Endothelial cell of umbilical vein (primary cell): ENCODE measurements around the gene GSC2. TPM values are rescaled to one million over a fixed set of nuclear protein-coding genes. Genes with fewer than 3 reads are reported as not detected.

Experiments used
- BruUV-seq: library from RNA; stranded (reverse); fragments of 400-500 nt; replicated peaks from 2 replicates; lab custom pipeline; 2021; lab: Mats Ljungman, UMichigan
- CTCF ChIA-PET: fragments of 300-600, 350-600 bp; sonication (Branson Sonifier 250); formaldehyde crosslinking; loops from one replicate; lab custom pipeline; 2021; ENCODE audit warnings: antibody characterized with exemption, inconsistent platforms; lab: Charles Lee
- POLR2A ChIA-PET: fragments of 300-600, 350-600 bp; sonication (Branson Sonifier 250); formaldehyde crosslinking; loops from one replicate; lab custom pipeline; 2021; ENCODE audit warnings: antibody characterized with exemption, inconsistent platforms; lab: Charles Lee
- DNase-seq: peaks from one replicate; pipeline ENCODE4 v3.0.0-alpha.2; 2011; ENCODE audit warnings: low read depth, low spot score
- FAIRE-seq: peaks from 2 replicates; lab custom pipeline; 2011; peaks lifted over from hg19 to GRCh38; lab: Jason Lieb, UNC
- H2AFZ ChIP-seq: 2 replicates; pipeline ENCODE4 v1.6.0; 2012; ENCODE audit warnings: low read depth, low read length, control low read depth, inconsistent platforms
- H3K27ac ChIP-seq: 2 replicates; pipeline ENCODE4 v1.5.1; 2011; ENCODE audit warnings: low read depth, mild to moderate bottlenecking, control low read depth, low read length, moderate library complexity; ENCODE audit not compliant: insufficient read depth
- H3K27me3 ChIP-seq, 2 experiments: 2 replicates each; pipeline versions ENCODE4 v1.6.0 to v1.6.1; 2011; ENCODE audit warnings: low read length in 2 of 2, mixed read lengths in 1 of 2; ENCODE audit not compliant: control insufficient read depth in 2 of 2, insufficient read depth in 2 of 2
- H3K36me3 ChIP-seq, 2 experiments: 2 replicates in 1 of 2; 3 replicates in 1 of 2; pipeline ENCODE4 v1.5.1; 2011; ENCODE audit warnings: low read length in 2 of 2, mild to moderate bottlenecking in 1 of 2, moderate library complexity in 1 of 2; ENCODE audit not compliant: control insufficient read depth in 2 of 2, insufficient read depth in 2 of 2; ENCODE audit errors: extremely low read depth in 1 of 2
- H3K4me1 ChIP-seq: 3 replicates; pipeline ENCODE4 v1.5.1; 2011; ENCODE audit warnings: mild to moderate bottlenecking, low read length; ENCODE audit not compliant: control insufficient read depth, insufficient read depth; ENCODE audit errors: extremely low read depth
- H3K4me2 ChIP-seq: 2 replicates; pipeline ENCODE4 v1.6.1; 2011; ENCODE audit warnings: low read length, control low read depth, mixed read lengths; ENCODE audit not compliant: insufficient read depth
- H3K4me3 ChIP-seq, 3 experiments: fragments of 200-600 bp in 1 of 3; sonication (generic), shearing (Covaris generic) in 1 of 3; replicated peaks in 1 of 3; 2 replicates each; pipeline ENCODE4 v1.5.1; 2011 to 2016; ENCODE audit warnings: control low read depth in 3 of 3, low read length in 3 of 3, mild to moderate bottlenecking in 2 of 3, inconsistent platforms in 1 of 3, low read depth in 1 of 3, moderate library complexity in 1 of 3; ENCODE audit not compliant: insufficient read depth in 1 of 3
- H3K79me2 ChIP-seq: 2 replicates; pipeline ENCODE4 v1.6.0; 2012; ENCODE audit warnings: low read length, inconsistent platforms; ENCODE audit not compliant: control insufficient read depth, insufficient read depth
- H3K9ac ChIP-seq: replicated peaks from 2 replicates; pipeline ENCODE3; 2011; ENCODE audit warnings: low read length, control low read depth; ENCODE audit not compliant: insufficient read depth; ENCODE audit errors: extremely low read depth
- H3K9me1 ChIP-seq: replicated peaks from 3 replicates; pipeline ENCODE4 v1.6.0; 2011; ENCODE audit warnings: mild to moderate bottlenecking, low read length; ENCODE audit not compliant: control insufficient read depth, insufficient read depth; ENCODE audit errors: extremely low read depth
- H3K9me3 ChIP-seq: replicated peaks from 2 replicates; pipeline ENCODE4 v1.5.1; 2012; ENCODE audit warnings: low read length, inconsistent platforms; ENCODE audit not compliant: control insufficient read depth, insufficient read depth
- H4K20me1 ChIP-seq: replicated peaks from 2 replicates; pipeline ENCODE3; 2011; ENCODE audit warnings: mild to moderate bottlenecking, low read length; ENCODE audit not compliant: control insufficient read depth, insufficient read depth; ENCODE audit errors: extremely low read depth
- CTCF ChIP-seq, 2 donors: IDR thresholded peaks; 1 replicate in 1 of 2; 2 replicates in 1 of 2; pipeline ENCODE4 v1.5.1; 2011; ENCODE audit warnings: low read length in 2 of 2, mild to moderate bottlenecking in 2 of 2, moderate library complexity in 2 of 2, control low read depth in 1 of 2, inconsistent platforms in 1 of 2, low read depth in 1 of 2; ENCODE audit not compliant: insufficient read depth in 1 of 2; ENCODE audit errors: extremely low read depth in 1 of 2
- EZH2 ChIP-seq: IDR thresholded peaks from 2 replicates; pipeline ENCODE4 v1.6.1; 2012; ENCODE audit warnings: borderline replicate concordance, low read depth, mild to moderate bottlenecking, moderate library complexity, low read length, inconsistent platforms; ENCODE audit not compliant: severe bottlenecking
- FOS ChIP-seq: IDR thresholded peaks from 2 replicates; pipeline ENCODE4 v1.6.1; 2011; ENCODE audit warnings: mild to moderate bottlenecking, low read length, moderate library complexity, borderline replicate concordance; ENCODE audit not compliant: insufficient read depth
- GATA2 ChIP-seq: IDR thresholded peaks from 2 replicates; pipeline ENCODE4 v1.7.0; 2011; ENCODE audit warnings: low read depth, mild to moderate bottlenecking, moderate library complexity, mixed read lengths, low read length; ENCODE audit not compliant: insufficient read length, insufficient read depth
- JUN ChIP-seq: IDR thresholded peaks from 2 replicates; pipeline ENCODE4 v1.6.1; 2011; ENCODE audit warnings: borderline replicate concordance, low read depth; ENCODE audit not compliant: insufficient read length, insufficient read depth
- MAX ChIP-seq: IDR thresholded peaks from 2 replicates; pipeline ENCODE4 v1.6.1; 2011; ENCODE audit not compliant: insufficient read depth, insufficient read length
- MYC ChIP-seq: IDR thresholded peaks from one replicate; pipeline ENCODE4 v1.6.1; 2011; ENCODE audit warnings: mild to moderate bottlenecking, low read depth, low read length
- POLR2A ChIP-seq: IDR thresholded peaks from 2 replicates; pipeline ENCODE4 v1.6.1; 2012; ENCODE audit warnings: low read depth, mild to moderate bottlenecking, control low read depth, low read length
- POLR2AphosphoS5 ChIP-seq: IDR thresholded peaks from 2 replicates; pipeline ENCODE4 v1.6.1; 2012; ENCODE audit warnings: low read depth, mild to moderate bottlenecking, control low read depth, low read length, moderate library complexity; ENCODE audit not compliant: insufficient read depth
- dilution Hi-C: fragments of 300-500 bp; cut with MboI; formaldehyde crosslinking; loops from one replicate; pipeline ENCODE4 v1.15.0; 2019; ENCODE audit warnings: low sequenced_read_pairs; ENCODE audit not compliant: extremely low pct_ligation_motif_present
- intact Hi-C: fragments of 100-400 bp; cut with micrococcal nuclease; formaldehyde crosslinking; loops from one replicate; pipeline ENCODE4 v1.10.0; 2022
- polyA plus RNA-seq, 4 experiments: library from polyadenylated mRNA; depleted of rRNA in 3 of 4; stranded (reverse) in 3 of 4; unstranded in 1 of 4; fragments of >200 nt; gene quantifications; 2 replicates each; pipeline versions ENCODE4 v1.2.1 to v1.2.3, GENCODE V29; 2011 to 2012; ENCODE audit warnings: missing spikeins in 1 of 4
- total RNA-seq: library from RNA; stranded (reverse); gene quantifications from 2 replicates; pipeline ENCODE4 v1.2.3, GENCODE V29; 2021

GSC2 gene
- total and polyA plus RNA-seq, 2 donors (not counting 3 experiments of a cell fraction or from before 2014, with no cell fraction given) = not detected

- ChIA-PET POLR2A (no interaction called here), CTCF (interaction anchor here (1.1 kb wide), 1 partner anchor 23 kb away, joined by 4 read pairs; no protein-coding TSS in a partner anchor)
- no TSS peak for BruUV-seq
- dilution Hi-C loops = no loop called here
- Histone ChIP-seq H2AFZ (no peak overlapping the region), H3K27me3 (no peaks in the 10 kb centered on the region), H3K9ac (no peak overlapping the region), H4K20me1 (no peaks in the 10 kb centered on the region), H3K4me3 (no peak overlapping the region), H3K27ac (no peak overlapping the region), H3K9me1 (no peaks in the 10 kb centered on the region), H3K79me2 (peaks cover 3% of the 10 kb centered on the region), H3K36me3 (peaks cover 16 to 67% of the 10 kb centered on the region in 2 experiments), H3K9me3 (no peaks in the 10 kb centered on the region), H3K4me2 (no peak overlapping the region), H3K4me1 (peaks cover 2% of the 10 kb centered on the region)
- no peak for DNase-seq
- TF ChIP-seq MYC = no peak
- intact Hi-C loops = no loop called here
- no peak for FAIRE-seq
These were observed 11.7 kb downstream of the GSC2 start for GRCh38 chr22:19138217-19139000.

GRCh38 chr22:19137384-19138216, 12.5 kb downstream of the GSC2 start:
- TF ChIP-seq JUN = no peak
- no peak for TF ChIP-seq CTCF (IDR thresholded peaks at IDR 0.05; ENCODE audit: extremely low read depth in 1 of 2, insufficient read depth in 1 of 2, low read depth in 1 of 2, low read length in 2 of 2)
- TF ChIP-seq MYC = no peak
- no peak for TF ChIP-seq FOS
- TF ChIP-seq POLR2AphosphoS5 = no peak
- TF ChIP-seq EZH2 = no peak
- TF ChIP-seq GATA2 = no peak
- no peak for TF ChIP-seq POLR2A
- no peak for TF ChIP-seq MAX
- Histone ChIP-seq H3K9ac (no peak overlapping the region), H4K20me1 (no peaks in the 10 kb centered on the region), H3K79me2 (no peaks in the 10 kb centered on the region), H3K36me3 (peaks cover 16 to 75% of the 10 kb centered on the region in 2 experiments), H3K4me3 (no peak overlapping the region), H3K27me3 (no peaks in the 10 kb centered on the region), H2AFZ (no peak overlapping the region), H3K9me1 (no peaks in the 10 kb centered on the region), H3K4me1 (no peaks in the 10 kb centered on the region), H3K4me2 (no peak overlapping the region), H3K9me3 (no peaks in the 10 kb centered on the region), H3K27ac (no peak overlapping the region)
- no TSS peak for BruUV-seq
- FAIRE-seq (no peak), DNase-seq (no peak)
- ChIA-PET POLR2A (no interaction called here), CTCF (no interaction called here)
- dilution Hi-C loops (no loop called here), intact Hi-C loops (no loop called here)
